PFSK-1 (cell line): ENCODE results near the gene CRADD.

Source experiments
- FOXP2 ChIP-seq: optimal IDR thresholded peaks from 2 replicates; pipeline ENCODE3; 2011; ENCODE audit warnings: borderline replicate concordance, control low read depth, inconsistent platforms; ENCODE audit not compliant: insufficient read depth; ENCODE audit errors: extremely low read length, extremely low read depth
- POLR2AphosphoS5 ChIP-seq: IDR thresholded peaks from 2 replicates; pipeline ENCODE4 v1.6.1; 2012; ENCODE audit warnings: low read depth, mild to moderate bottlenecking, control low read depth, low read length, moderate library complexity
- REST ChIP-seq, 2 experiments: IDR thresholded peaks; 2 replicates each; pipeline versions ENCODE4 v1.6.1 to v1.8.0; 2011 to 2012; ENCODE audit warnings: low read depth in 2 of 2, low read length in 2 of 2, control low read depth in 1 of 2, inconsistent platforms in 1 of 2, mild to moderate bottlenecking in 1 of 2, moderate library complexity in 1 of 2; ENCODE audit not compliant: insufficient read depth in 1 of 2
- SIN3A ChIP-seq: IDR thresholded peaks from 2 replicates; pipeline ENCODE4 v1.6.1; 2012; ENCODE audit warnings: mild to moderate bottlenecking, low read length, moderate library complexity, borderline replicate concordance; ENCODE audit not compliant: insufficient read depth
- TAF1 ChIP-seq: IDR thresholded peaks from 2 replicates; pipeline ENCODE4 v1.6.1; 2012; ENCODE audit warnings: low read length, control low read depth, borderline replicate concordance; ENCODE audit not compliant: insufficient read depth

CRADD gene

GRCh38 chr12:93773122-93773871, 96.1 kb downstream of the CRADD start:
- no peak for TF ChIP-seq REST (IDR thresholded peaks at IDR 0.05; ENCODE audit: insufficient read depth in 1 of 2, low read depth in 2 of 2, low read length in 2 of 2)
- no peak for TF ChIP-seq SIN3A
- TF ChIP-seq FOXP2 = no peak
- TF ChIP-seq POLR2AphosphoS5 = no peak
- TF ChIP-seq TAF1 = no peak

GRCh38 chr12:93776581-93777018, 99.4 kb downstream of the CRADD start:
- TF ChIP-seq REST (IDR thresholded peaks at IDR 0.05; ENCODE audit: insufficient read depth in 1 of 2, low read depth in 2 of 2, low read length in 2 of 2) = no peak
- TF ChIP-seq TAF1 = no peak
- TF ChIP-seq POLR2AphosphoS5 = no peak
- TF ChIP-seq SIN3A = no peak
- no peak for TF ChIP-seq FOXP2

GRCh38 chr12:93777254-93777653, 100.1 kb downstream of the CRADD start:
- no peak for TF ChIP-seq REST (IDR thresholded peaks at IDR 0.05; ENCODE audit: insufficient read depth in 1 of 2, low read depth in 2 of 2, low read length in 2 of 2)
- no peak for TF ChIP-seq FOXP2
- no peak for TF ChIP-seq POLR2AphosphoS5
- TF ChIP-seq TAF1 = no peak
- TF ChIP-seq SIN3A = no peak

- TF ChIP-seq REST (IDR thresholded peaks at IDR 0.05; ENCODE audit: insufficient read depth in 1 of 2, low read depth in 2 of 2, low read length in 2 of 2) (no peak), SIN3A (no peak)
These were observed 101.1 kb downstream of the CRADD start for GRCh38 chr12:93778306-93778705.

- no peak for TF ChIP-seq POLR2AphosphoS5
- no peak for TF ChIP-seq FOXP2
- no peak for TF ChIP-seq TAF1
- TF ChIP-seq REST (IDR thresholded peaks at IDR 0.05; ENCODE audit: insufficient read depth in 1 of 2, low read depth in 2 of 2, low read length in 2 of 2) = no peak
- no peak for TF ChIP-seq SIN3A
These were observed 101.6 kb downstream of the CRADD start for GRCh38 chr12:93778766-93779165.
